ENCODE results near the gene APOL2. TPM values are rescaled to one million over a fixed set of nuclear protein-coding genes. Genes with fewer than 3 reads are reported as not detected.
"Not testable (repeated sequence)": the region's sequence is repeated elsewhere in the genome, so short reads cannot be mapped to it uniquely, and the experiment has no call there.

APOL2 gene
- total and polyA plus RNA-seq, 11 donors: 26.6 to 213 (median 53.3) TPM

DNA sequence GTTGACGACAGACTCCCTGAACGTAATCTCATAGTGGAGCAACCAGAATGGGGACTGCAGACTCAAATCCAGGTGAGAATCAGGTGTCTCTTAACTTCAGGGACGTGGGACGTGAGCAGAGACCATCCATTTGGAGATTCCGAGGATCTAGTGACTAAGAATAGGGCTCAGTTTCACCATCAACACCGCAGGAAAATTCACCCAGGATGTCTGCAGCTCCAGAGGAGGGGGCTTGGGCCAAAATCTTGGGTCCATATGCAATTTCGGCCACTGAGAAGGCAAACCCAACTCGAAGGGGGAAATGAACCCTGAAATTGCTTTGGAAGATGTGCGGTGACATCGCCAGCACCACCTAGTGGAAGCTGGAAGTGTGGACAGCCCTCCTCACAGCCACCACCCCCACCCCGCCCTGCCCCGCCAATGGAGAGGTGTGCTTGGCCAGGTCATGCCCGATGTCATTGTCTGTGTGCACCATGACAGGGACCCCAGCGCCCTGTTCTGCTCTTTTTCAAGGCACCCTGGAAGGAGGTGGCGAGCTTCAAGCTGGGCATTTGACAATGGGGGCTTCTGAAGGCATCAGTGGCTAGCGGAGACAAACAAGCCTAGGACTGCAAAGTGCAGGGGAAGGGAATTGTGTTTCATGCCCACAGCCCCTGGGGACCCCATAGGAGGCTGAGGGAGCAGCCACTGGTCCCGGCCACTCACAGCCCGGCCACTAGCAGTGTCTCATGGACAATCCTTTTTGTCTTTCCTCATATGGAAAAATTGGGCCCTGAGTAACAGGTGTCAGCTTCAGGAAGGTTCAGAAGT is 38.4 kb upstream of the APOL2 start:
- TF ChIP-seq POLR2A (IDR thresholded peaks at IDR 0.05): no peak
- TF ChIP-seq, protein P1, sequence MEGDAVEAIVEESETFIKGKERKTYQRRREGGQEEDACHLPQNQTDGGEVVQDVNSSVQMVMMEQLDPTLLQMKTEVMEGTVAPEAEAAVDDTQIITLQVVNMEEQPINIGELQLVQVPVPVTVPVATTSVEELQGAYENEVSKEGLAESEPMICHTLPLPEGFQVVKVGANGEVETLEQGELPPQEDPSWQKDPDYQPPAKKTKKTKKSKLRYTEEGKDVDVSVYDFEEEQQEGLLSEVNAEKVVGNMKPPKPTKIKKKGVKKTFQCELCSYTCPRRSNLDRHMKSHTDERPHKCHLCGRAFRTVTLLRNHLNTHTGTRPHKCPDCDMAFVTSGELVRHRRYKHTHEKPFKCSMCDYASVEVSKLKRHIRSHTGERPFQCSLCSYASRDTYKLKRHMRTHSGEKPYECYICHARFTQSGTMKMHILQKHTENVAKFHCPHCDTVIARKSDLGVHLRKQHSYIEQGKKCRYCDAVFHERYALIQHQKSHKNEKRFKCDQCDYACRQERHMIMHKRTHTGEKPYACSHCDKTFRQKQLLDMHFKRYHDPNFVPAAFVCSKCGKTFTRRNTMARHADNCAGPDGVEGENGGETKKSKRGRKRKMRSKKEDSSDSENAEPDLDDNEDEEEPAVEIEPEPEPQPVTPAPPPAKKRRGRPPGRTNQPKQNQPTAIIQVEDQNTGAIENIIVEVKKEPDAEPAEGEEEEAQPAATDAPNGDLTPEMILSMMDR (IDR thresholded peaks at IDR 0.05): peak; percentile 65 to 87 (median 76)
- Histone ChIP-seq H3K4me1 (peaks cover 0 to 15% (median 9%) of the 10 kb centered on the region in 12 donors), H3K4me3 (peak overlapping the region in 3 of 12 donors; percentile 1 to 14 (median 13)), H3K27ac (peak overlapping the region in 2 of 12 donors; percentile 18 to 24), H3K9me3 (no peaks in the 10 kb centered on the region), H3K27me3 (no peaks in the 10 kb centered on the region), H3K36me3 (peaks cover 0 to 37% (median 24%) of the 10 kb centered on the region in 9 donors)
- 22 to 34% (median 26%) methylated on average over 15 to 18 of the region's 18 CpGs for WGBS, 4 donors
- ATAC-seq (peak; percentile 38 to 80 (median 63)), DNase-seq (peak in 3 of 5 donors; percentile 57 to 62 (median 60))
- intact Hi-C loops (cut with DNase I): loop anchor here in 9 of 10 donors (1.0 to 10.0 kb wide), 8 partner anchors 33 to 135 kb away; no protein-coding TSS in a partner anchor

DNA sequence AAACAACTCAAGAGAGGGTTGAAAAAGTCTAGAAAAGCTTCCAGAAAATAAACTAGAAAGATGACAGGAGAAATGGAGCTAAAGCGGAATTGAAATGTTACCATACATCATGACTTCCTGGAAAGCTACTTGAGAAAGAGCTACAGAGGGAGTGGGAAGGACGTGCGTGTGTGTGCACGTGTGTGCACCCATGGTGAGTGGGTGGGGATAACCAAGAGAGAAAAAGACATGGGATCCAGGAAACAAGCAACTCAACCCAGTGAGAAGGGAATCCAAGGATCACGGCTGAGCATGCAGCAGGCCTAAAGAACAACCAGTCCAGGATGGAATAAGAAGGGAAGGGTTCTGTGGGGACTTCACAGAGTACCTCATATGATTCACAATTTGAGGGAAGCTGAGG is 35.2 kb upstream of the APOL2 start:
- Histone ChIP-seq H3K9me3 (no peaks in the 10 kb centered on the region), H3K4me3 (no peak overlapping the region), H3K4me1 (peaks cover 0 to 15% (median 9%) of the 10 kb centered on the region in 12 donors), H3K36me3 (peaks cover 0 to 6% (median 0%) of the 10 kb centered on the region in 9 donors), H3K27me3 (no peaks in the 10 kb centered on the region), H3K27ac (no peak overlapping the region)
- WGBS, 4 donors: 76 to 79% (median 78%) methylated on average over 5 of the region's 5 CpGs
- intact Hi-C loops (cut with DNase I): loop anchor here in 3 of 10 donors (10.0 kb wide), 1 partner anchor 50 kb away; no protein-coding TSS in a partner anchor
- ATAC-seq: no peak
- TF ChIP-seq, protein P1 (IDR thresholded peaks at IDR 0.05): no peak
- no peak for TF ChIP-seq POLR2A (IDR thresholded peaks at IDR 0.05)
- no peak for DNase-seq

- not testable (repeated sequence) for H3K27ac ChIP-seq, H3K27me3 ChIP-seq, H3K4me3 ChIP-seq, DNase-seq, H3K9me3 ChIP-seq, ATAC-seq, H3K36me3 ChIP-seq, H3K4me1 ChIP-seq
- 86 to 92% (median 89%) methylated on average over 5 of the region's 5 CpGs for whole genome bisulfite sequencing, 4 donors
- intact Hi-C loops (cut with DNase I): loop anchor here in 3 of 10 donors (10.0 kb wide), 1 partner anchor 47 kb away; no protein-coding TSS in a partner anchor
These were observed 32.6 kb upstream of the APOL2 start for GRCh38 chr22:36271951-36272350.

- whole genome bisulfite sequencing, 4 donors: 71 to 79% (median 75%) methylated on average over 7 of the region's 7 CpGs
- not testable (repeated sequence) for H3K27me3 ChIP-seq, H3K4me1 ChIP-seq, DNase-seq, H3K9me3 ChIP-seq, H3K4me3 ChIP-seq, ATAC-seq, H3K27ac ChIP-seq
- intact Hi-C loops (cut with DNase I): loop anchor here in 3 of 10 donors (10.0 kb wide), 1 partner anchor 46 kb away; no protein-coding TSS in a partner anchor
- H3K36me3 ChIP-seq: peaks cover 0 to 10% (median 2%) of the 10 kb centered on the region in 9 donors
These were observed 31.9 kb upstream of the APOL2 start for GRCh38 chr22:36271231-36271630.

DNA sequence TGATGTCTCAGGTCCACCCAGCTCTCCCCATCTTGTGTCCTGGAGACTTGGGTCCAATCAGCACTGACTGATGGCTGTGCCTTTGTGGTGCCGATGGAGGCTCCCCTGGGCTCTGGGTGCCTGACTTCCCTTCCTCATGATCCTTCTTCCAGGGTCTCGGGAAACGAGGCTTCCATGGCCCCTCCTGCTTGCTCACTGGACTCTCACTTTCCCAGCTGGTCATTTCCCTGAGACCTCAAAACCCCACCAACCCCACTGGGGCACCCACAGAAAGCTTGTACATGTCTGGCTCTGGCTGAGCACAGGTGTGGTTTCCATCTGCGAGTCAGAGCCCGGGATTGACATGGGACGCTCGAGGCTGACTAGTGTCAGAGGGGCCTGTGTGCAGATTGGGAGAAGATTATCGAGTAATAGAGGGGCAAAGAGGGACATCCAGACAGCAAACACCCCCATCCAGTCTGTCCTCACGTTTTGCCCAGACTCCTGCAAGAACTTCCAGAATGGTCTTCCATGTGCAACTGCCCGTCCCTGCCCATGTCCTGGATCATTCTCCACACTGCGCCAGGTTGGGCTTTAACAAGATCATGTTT is 28.7 kb upstream of the APOL2 start:
- Histone ChIP-seq H3K4me3 (no peak overlapping the region), H3K9me3 (no peaks in the 10 kb centered on the region), H3K27ac (no peak overlapping the region), H3K27me3 (no peaks in the 10 kb centered on the region), H3K36me3 (peaks cover 0 to 39% (median 20%) of the 10 kb centered on the region in 9 donors), H3K4me1 (no peaks in the 10 kb centered on the region)
- no peak for ATAC-seq
- DNase-seq: no peak
- WGBS, 4 donors: 89 to 97% (median 94%) methylated on average over 11 of the region's 11 CpGs
- intact Hi-C loops (cut with DNase I): no loop called here
- TF ChIP-seq, protein P1 (IDR thresholded peaks at IDR 0.05): no peak
- TF ChIP-seq POLR2A (IDR thresholded peaks at IDR 0.05): no peak
